ENCODE measurements around the gene MAP3K1.

- no peak for TF ChIP-seq POLR2A (IDR thresholded peaks at IDR 0.05)
- TF ChIP-seq CTCF (IDR thresholded peaks at IDR 0.05): no peak
Measured at GRCh38 chr5:56817263-56818014, 2.1 kb downstream of the MAP3K1 start.

Measured in esophagus squamous epithelium (tissue), 4 donors.